ENCODE data around the gene FBXO45. TPM values are rescaled to one million over a fixed set of nuclear protein-coding genes. Genes with fewer than 3 reads are reported as not detected.

FBXO45 gene
- total RNA-seq (ENCODE audit: low replicate concordance), result 5.5 and 8.9 TPM in 2 replicates

GRCh38 chr3:196568246-196569002 is at the start of gene FBXO45, which contains the start of gene WDR53:
Gene FBXO45 (plus strand): TSS chr3:196568660. CDS start chr3:196568985, 325 bp downstream.
Gene WDR53 (minus strand): TSS chr3:196568554. CDS start chr3:196561475, 7,079 bp downstream.

Other genes with a start within 250 kb of the FBXO45 start
- not detected in 2 replicates for gene TM4SF19, start 230.3 kb upstream of the FBXO45 start, total RNA-seq (ENCODE audit: low replicate concordance)
- gene UBXN7, start 136.2 kb upstream of the FBXO45 start, total RNA-seq (ENCODE audit: low replicate concordance), result 15.7 and 16.3 TPM in 2 replicates
- gene RNF168, start 64.9 kb upstream of the FBXO45 start, total RNA-seq (ENCODE audit: low replicate concordance), result 18.4 and 22.5 TPM in 2 replicates
- gene SMCO1, start 53.3 kb upstream of the FBXO45 start, total RNA-seq (ENCODE audit: low replicate concordance), result not detected in 2 replicates
- gene WDR53, start 106 bp upstream of the FBXO45 start, total RNA-seq (ENCODE audit: low replicate concordance), result 6.3 and 8.9 TPM in 2 replicates
- 0.08 and 1.1 TPM in 2 replicates for gene NRROS, start 71.0 kb downstream of the FBXO45 start, total RNA-seq (ENCODE audit: low replicate concordance)
- 1.6 and 4.3 TPM in 2 replicates for gene CEP19, start 143.6 kb downstream of the FBXO45 start, total RNA-seq (ENCODE audit: low replicate concordance)
- 7.5 and 15.5 TPM in 2 replicates for gene PIGX, start 143.7 kb downstream of the FBXO45 start, total RNA-seq (ENCODE audit: low replicate concordance)
- gene PAK2, start 171.2 kb downstream of the FBXO45 start, total RNA-seq (ENCODE audit: low replicate concordance), result 30.0 and 33.1 TPM in 2 replicates